ENCODE measurements around the gene DTX1. TPM values are rescaled to one million over a fixed set of nuclear protein-coding genes. Genes with fewer than 3 reads are reported as not detected.

DTX1 gene
- total RNA-seq, 4 donors from 2014 or later, result 2.4 to 8.6 (median 3.1) TPM

DNA sequence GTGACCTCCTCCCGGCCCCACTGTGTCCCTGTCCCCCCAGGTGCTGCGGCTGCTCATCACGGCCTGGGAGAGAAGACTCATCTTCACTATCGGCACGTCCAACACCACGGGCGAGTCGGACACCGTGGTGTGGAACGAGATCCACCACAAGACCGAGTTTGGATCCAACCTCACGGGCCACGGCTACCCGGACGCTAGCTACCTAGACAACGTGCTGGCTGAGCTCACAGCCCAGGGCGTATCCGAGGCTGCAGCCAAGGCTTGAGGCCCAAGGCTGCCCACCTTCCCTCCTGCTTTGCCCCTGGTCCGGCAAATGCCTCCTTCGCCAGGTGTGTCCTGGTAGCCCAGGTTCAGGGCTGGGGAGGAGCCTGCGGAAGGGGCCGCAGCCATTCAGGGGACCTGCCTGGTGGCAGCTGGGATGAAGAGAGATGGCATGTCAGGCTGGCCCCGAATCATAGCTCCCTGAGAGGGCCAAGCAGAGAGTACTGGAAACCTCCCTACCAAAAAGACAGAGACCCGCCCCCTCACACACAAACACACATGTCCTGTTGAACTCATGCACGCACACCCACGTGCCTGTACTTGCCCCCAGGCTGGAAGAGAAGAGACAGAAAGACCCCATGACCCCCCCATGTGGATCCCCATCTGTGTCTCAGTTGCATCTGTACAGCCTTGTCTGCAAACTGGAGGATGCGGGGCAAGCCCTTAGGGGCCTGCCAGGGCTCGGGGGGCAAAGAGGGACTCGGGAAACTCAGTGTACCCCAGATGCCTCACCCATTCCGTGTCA lies 40.3 kb downstream of the DTX1 start:
- Histone ChIP-seq H3K4me3 (no peak overlapping the region), H3K27me3 (no peaks in the 10 kb centered on the region), H3K27ac (no peak overlapping the region), H3K36me3 (no peaks in the 10 kb centered on the region), H3K4me1 (no peaks in the 10 kb centered on the region), H3K9me3 (no peaks in the 10 kb centered on the region)
- TF ChIP-seq POLR2A (IDR thresholded peaks at IDR 0.05), result no peak
- TF ChIP-seq, protein P1, sequence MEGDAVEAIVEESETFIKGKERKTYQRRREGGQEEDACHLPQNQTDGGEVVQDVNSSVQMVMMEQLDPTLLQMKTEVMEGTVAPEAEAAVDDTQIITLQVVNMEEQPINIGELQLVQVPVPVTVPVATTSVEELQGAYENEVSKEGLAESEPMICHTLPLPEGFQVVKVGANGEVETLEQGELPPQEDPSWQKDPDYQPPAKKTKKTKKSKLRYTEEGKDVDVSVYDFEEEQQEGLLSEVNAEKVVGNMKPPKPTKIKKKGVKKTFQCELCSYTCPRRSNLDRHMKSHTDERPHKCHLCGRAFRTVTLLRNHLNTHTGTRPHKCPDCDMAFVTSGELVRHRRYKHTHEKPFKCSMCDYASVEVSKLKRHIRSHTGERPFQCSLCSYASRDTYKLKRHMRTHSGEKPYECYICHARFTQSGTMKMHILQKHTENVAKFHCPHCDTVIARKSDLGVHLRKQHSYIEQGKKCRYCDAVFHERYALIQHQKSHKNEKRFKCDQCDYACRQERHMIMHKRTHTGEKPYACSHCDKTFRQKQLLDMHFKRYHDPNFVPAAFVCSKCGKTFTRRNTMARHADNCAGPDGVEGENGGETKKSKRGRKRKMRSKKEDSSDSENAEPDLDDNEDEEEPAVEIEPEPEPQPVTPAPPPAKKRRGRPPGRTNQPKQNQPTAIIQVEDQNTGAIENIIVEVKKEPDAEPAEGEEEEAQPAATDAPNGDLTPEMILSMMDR (IDR thresholded peaks at IDR 0.05), result no peak
- no peak for DNase-seq
- intact Hi-C loops (cut with DNase I; ENCODE audit: low total_unique reads), result no loop called here

DNA sequence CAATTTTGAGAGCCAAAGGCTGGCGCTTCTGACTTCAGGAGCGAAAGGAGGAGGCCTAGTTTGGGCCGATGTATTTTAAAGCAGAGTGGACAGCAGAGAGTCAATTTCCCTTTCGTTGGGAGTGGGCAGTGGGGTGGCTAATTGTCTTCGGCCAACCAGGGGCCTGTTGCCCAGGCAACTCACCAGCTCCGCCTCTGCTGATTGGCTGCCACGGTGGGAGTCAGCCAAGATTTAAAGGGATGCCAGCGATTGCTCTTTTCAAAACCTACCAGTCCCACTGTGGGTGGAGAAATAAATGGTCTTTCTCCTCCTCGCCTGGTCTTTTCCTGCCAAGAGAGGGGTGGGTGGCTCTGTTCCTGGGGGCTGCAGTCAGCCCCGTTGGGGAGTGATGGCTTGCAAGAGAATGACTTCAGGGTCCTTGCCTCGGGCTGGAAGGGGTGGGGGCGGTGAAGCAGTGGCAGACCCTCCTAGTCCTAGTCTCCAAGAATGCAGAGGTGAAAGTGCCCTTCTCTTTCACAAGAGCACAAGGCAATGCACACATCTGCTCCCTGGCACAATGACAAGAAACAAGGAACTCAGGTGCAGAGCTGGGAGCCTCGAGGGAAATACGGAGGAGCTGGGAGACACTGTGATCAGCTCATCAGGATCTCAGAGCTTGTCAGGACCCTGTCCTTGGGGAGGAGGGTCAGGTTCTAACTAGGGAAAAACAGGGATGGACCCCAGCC lies 41.3 kb downstream of the DTX1 start:
- TF ChIP-seq, protein P1 (IDR thresholded peaks at IDR 0.05), result no peak
- no peak for TF ChIP-seq POLR2A (IDR thresholded peaks at IDR 0.05)
- Histone ChIP-seq H3K27me3 (no peaks in the 10 kb centered on the region), H3K4me3 (no peak overlapping the region), H3K27ac (no peak overlapping the region), H3K9me3 (no peaks in the 10 kb centered on the region), H3K4me1 (no peaks in the 10 kb centered on the region), H3K36me3 (no peaks in the 10 kb centered on the region)
- DNase-seq, result peak in 1 of 2 donors; percentile 20
- intact Hi-C loops (cut with DNase I; ENCODE audit: low total_unique reads), result no loop called here

DNA sequence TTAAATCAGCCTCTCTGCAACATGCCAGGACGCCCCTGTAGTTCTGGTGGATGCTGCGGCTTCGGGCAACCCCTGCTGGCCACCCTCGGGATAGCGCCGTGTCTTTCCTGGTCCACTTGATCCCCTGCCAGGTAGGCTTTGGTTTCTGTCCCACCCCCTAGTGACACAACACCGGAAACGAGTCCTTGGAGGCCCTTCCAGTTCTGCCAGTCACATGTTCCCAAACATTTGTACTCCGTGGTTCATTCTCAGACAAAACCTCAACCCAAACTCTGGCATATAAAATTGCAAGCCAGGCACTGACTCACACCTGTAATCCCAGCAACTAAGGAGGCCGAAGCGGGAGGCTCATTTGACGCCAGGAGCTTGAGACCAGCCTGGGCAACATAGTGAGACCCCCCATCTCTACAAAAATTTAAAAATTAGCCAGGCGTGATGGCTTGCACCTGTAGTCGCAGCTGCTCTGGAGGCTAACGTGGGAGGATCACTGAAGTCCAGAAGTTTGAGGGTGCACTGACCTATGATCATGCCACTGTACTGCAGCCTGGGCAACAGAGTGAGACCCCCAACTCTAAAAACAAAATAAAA lies 42.0 kb downstream of the DTX1 start:
- Histone ChIP-seq H3K27ac (no peak overlapping the region), H3K4me1 (no peaks in the 10 kb centered on the region), H3K4me3 (no peak overlapping the region), H3K27me3 (no peaks in the 10 kb centered on the region), H3K36me3 (no peaks in the 10 kb centered on the region), H3K9me3 (no peaks in the 10 kb centered on the region)
- no peak for TF ChIP-seq POLR2A (IDR thresholded peaks at IDR 0.05)
- TF ChIP-seq, protein P1 (IDR thresholded peaks at IDR 0.05), result peak; percentile 15 to 71 (median 39)
- peak; percentile 39 to 61 for DNase-seq
- intact Hi-C loops (cut with DNase I; ENCODE audit: low total_unique reads), result no loop called here

DNA sequence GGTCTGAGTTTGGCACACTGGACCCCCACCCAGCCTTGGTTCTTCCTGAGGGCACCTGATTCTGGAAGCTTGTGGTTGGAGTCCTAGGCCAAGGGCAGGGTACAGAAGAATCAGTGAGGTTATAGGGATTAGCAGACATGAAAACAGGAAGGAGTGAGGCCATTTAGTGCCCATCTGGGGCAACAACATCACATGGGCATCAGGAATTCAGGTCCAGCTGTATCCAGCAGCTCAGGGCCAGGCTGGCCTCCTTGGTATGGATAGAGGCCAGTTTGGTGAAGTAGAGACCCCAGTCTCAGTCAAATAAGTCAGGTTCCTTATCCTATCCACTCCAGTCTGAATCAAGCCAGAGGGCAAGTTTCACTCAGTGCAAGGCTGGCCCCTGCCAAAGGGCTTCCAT lies 42.8 kb downstream of the DTX1 start:
- Histone ChIP-seq H3K4me3 (no peak overlapping the region), H3K27ac (no peak overlapping the region), H3K27me3 (peaks cover 0 to 7% of the 10 kb centered on the region in 2 donors), H3K4me1 (no peaks in the 10 kb centered on the region), H3K9me3 (no peaks in the 10 kb centered on the region), H3K36me3 (no peaks in the 10 kb centered on the region)
- DNase-seq, result no peak
- no peak for TF ChIP-seq POLR2A (IDR thresholded peaks at IDR 0.05)
- TF ChIP-seq, protein P1 (IDR thresholded peaks at IDR 0.05), result no peak
- intact Hi-C loops (cut with DNase I; ENCODE audit: low total_unique reads), result no loop called here

DNA sequence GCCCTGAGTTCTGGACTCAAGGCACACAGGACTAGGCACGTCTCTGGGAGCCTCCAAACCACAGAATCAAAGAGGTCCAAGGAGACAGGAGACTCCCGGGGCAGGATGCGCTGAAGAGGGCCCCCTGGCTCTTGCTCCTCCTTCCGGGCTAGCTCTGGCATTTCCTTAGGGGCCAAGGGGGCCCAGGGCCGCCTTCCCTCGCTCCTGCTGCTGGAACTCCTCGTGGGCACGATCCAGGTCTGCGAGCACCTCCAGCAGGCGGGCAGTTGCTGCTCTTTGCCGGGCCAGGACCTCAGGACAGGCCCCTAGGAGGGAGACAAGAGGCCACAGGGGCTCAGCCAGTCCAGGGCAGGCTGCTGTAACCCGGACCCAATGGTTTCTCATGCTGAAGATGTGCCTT lies 43.2 kb downstream of the DTX1 start:
- TF ChIP-seq, protein P1 (IDR thresholded peaks at IDR 0.05), result no peak
- no peak for TF ChIP-seq POLR2A (IDR thresholded peaks at IDR 0.05)
- H3K27ac ChIP-seq, result no peak overlapping the region
- H3K36me3 ChIP-seq, result no peaks in the 10 kb centered on the region
- peaks cover 0 to 7% of the 10 kb centered on the region in 2 donors for H3K27me3 ChIP-seq
- H3K4me3 ChIP-seq, result no peak overlapping the region
- H3K4me1 ChIP-seq, result no peaks in the 10 kb centered on the region
- no peak for DNase-seq
- intact Hi-C loops (cut with DNase I; ENCODE audit: low total_unique reads), result no loop called here
- H3K9me3 ChIP-seq, result no peaks in the 10 kb centered on the region

Data from uterus (tissue), 4 donors.